Gastroesophageal sphincter (tissue), 4 donors: ENCODE data around the gene FCHO1. TPM values are rescaled to one million over a fixed set of nuclear protein-coding genes. Genes with fewer than 3 reads are reported as not detected.

Experiments
- ATAC-seq: fragments of 150-250 bp; one replicate; pipeline ENCODE4 v1.9.1; 2016; ENCODE audit warnings: mild to moderate bottlenecking, moderate library complexity
- H3K27ac ChIP-seq, 4 donors: fragments of 200-600 bp; sonication (generic) in 3 of 4; 1 replicate in 3 of 4; 2 replicates in 1 of 4; pipeline ENCODE4 v1.5.1; 2016 to 2019
- H3K27me3 ChIP-seq: fragments of 200-600 bp; sonication (generic); one replicate; pipeline ENCODE4 v1.5.1; 2019
- H3K36me3 ChIP-seq, 2 donors: fragments of 200-600 bp; sonication (generic); one replicate each; pipeline ENCODE4 v1.5.1; 2019; ENCODE audit warnings: control low read depth in 1 of 2
- H3K4me1 ChIP-seq, 3 donors: fragments of 200-600 bp; sonication (generic); 1 replicate in 2 of 3; 2 replicates in 1 of 3; pipeline ENCODE4 v1.5.1; 2016 to 2019; ENCODE audit warnings: control low read depth in 2 of 3
- H3K4me3 ChIP-seq, 2 donors: fragments of 200-600 bp; sonication (generic); one replicate each; pipeline ENCODE4 v1.5.1; 2019; ENCODE audit warnings: mild to moderate bottlenecking in 1 of 2, moderate library complexity in 1 of 2
- H3K9me3 ChIP-seq, 3 donors: fragments of 200-600 bp; sonication (generic); one replicate each; pipeline ENCODE4 v1.5.1; 2017 to 2019; ENCODE audit warnings: control low read depth in 2 of 3
- EP300 ChIP-seq: sonication (generic); formaldehyde crosslinking; IDR thresholded peaks from one replicate; pipeline ENCODE4 v1.6.1; 2017; ENCODE audit warnings: antibody characterized with exemption, mild to moderate bottlenecking
- POLR2A ChIP-seq, 2 donors: fragments of 450-650 bp; IDR thresholded peaks; one replicate each; pipeline ENCODE4 v1.6.1; 2017; ENCODE audit warnings: antibody characterized with exemption in 2 of 2, mild to moderate bottlenecking in 2 of 2, moderate library complexity in 1 of 2
- POLR2AphosphoS5 ChIP-seq: sonication (generic); formaldehyde crosslinking; IDR thresholded peaks from one replicate; pipeline ENCODE4 v1.6.1; 2017; ENCODE audit warnings: antibody characterized with exemption
- WGBS, 2 donors: methylation state at CpG; one replicate each; pipeline ENCODE4 v1.1.5; 2018; ENCODE audit warnings: low coverage in 1 of 2; 5-methylcytosine and 5-hydroxymethylcytosine counted together
- total RNA-seq, 4 donors: library from RNA; depleted of rRNA; stranded (reverse); fragments of >200 nt; gene quantifications; one replicate each; pipeline ENCODE4 v1.1.0, GENCODE V29; 2016
- TF ChIP-seq, protein P1 (sequence below), 4 experiments: fragments of 200-600 bp in 2 of 4; fragments of 450-650 bp in 2 of 4; sonication (generic) in 1 of 4; IDR thresholded peaks; one replicate each; pipeline ENCODE4 v1.5.1; 2017 to 2019; ENCODE audit warnings: antibody characterized with exemption in 4 of 4, mild to moderate bottlenecking in 2 of 4, moderate library complexity in 2 of 4

The FCHO1 gene
- total RNA-seq, 4 donors from 2014 or later, result 1.1 to 4.1 (median 3.2) TPM

DNA sequence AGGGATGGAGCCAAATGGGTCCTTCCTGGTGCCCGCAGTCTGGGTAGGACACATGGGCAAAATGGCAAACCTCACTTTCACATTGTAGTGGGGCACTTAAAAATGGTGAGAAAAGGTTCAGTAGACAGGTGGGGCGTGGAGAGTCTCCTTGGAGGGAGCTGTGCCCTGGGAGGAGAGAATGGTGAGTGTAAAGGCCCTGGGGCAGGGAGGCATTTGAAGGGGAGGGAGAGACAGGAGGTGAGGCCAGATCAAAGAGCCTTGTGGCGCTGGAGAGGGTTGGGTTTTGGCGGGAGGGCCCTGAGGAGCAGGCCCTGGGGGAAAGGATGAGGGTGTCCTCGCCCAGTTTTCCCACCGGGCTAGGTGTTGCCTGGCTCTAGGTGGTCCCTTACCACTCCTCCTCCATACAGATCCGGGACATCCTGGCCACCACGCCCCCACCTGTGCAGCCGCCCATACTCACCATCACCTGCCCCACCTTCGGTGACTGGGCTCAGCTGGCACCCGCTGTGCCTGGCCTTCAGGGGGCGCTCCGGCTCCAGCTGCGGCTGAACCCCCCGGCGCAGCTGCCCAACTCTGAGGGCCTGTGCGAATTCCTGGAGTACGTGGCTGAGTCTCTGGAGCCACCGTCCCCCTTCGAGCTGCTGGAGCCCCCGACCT lies 25.7 kb upstream of the FCHO1 start:
- H3K4me1 ChIP-seq, result peaks cover 0 to 39% (median 21%) of the 10 kb centered on the region in 3 donors
- no peak overlapping the region for H3K27ac ChIP-seq
- peaks cover 0 to 82% of the 10 kb centered on the region in 2 donors for H3K36me3 ChIP-seq
- TF ChIP-seq POLR2AphosphoS5 (no peak), EP300 (no peak), POLR2A (IDR thresholded peaks at IDR 0.05) (no peak)
- TF ChIP-seq, protein P1, sequence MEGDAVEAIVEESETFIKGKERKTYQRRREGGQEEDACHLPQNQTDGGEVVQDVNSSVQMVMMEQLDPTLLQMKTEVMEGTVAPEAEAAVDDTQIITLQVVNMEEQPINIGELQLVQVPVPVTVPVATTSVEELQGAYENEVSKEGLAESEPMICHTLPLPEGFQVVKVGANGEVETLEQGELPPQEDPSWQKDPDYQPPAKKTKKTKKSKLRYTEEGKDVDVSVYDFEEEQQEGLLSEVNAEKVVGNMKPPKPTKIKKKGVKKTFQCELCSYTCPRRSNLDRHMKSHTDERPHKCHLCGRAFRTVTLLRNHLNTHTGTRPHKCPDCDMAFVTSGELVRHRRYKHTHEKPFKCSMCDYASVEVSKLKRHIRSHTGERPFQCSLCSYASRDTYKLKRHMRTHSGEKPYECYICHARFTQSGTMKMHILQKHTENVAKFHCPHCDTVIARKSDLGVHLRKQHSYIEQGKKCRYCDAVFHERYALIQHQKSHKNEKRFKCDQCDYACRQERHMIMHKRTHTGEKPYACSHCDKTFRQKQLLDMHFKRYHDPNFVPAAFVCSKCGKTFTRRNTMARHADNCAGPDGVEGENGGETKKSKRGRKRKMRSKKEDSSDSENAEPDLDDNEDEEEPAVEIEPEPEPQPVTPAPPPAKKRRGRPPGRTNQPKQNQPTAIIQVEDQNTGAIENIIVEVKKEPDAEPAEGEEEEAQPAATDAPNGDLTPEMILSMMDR (IDR thresholded peaks at IDR 0.05), result no peak
- H3K4me3 ChIP-seq, result no peak overlapping the region
- WGBS, 2 donors, result 83% methylated on average over 5 of the region's 21 CpGs; no CpG with 5 or more reads in 1 of the 2 donors
- no peak for ATAC-seq
- H3K9me3 ChIP-seq, result no peaks in the 10 kb centered on the region
- H3K27me3 ChIP-seq, result no peaks in the 10 kb centered on the region

DNA sequence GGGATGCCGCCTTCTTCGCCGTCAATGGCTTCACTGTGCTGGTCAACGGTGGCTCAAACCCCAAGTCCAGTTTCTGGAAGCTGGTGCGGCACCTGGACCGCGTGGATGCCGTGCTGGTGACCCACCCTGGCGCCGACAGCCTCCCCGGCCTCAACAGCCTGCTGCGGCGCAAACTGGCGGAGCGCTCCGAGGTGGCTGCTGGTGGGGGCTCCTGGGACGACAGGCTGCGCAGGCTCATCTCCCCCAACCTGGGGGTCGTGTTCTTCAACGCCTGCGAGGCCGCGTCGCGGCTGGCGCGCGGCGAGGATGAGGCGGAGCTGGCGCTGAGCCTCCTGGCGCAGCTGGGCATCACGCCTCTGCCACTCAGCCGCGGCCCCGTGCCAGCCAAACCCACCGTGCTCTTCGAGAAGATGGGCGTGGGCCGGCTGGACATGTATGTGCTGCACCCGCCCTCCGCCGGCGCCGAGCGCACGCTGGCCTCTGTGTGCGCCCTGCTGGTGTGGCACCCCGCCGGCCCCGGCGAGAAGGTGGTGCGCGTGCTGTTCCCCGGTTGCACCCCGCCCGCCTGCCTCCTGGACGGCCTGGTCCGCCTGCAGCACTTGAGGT lies 25.0 kb upstream of the FCHO1 start:
- ATAC-seq, result no peak
- H3K36me3 ChIP-seq, result peaks cover 0 to 89% of the 10 kb centered on the region in 2 donors
- H3K27ac ChIP-seq, result no peak overlapping the region
- peaks cover 0 to 32% (median 14%) of the 10 kb centered on the region in 3 donors for H3K4me1 ChIP-seq
- WGBS, 2 donors, result 95% methylated on average over 4 of the region's 59 CpGs; no CpG with 5 or more reads in 1 of the 2 donors
- H3K27me3 ChIP-seq, result no peaks in the 10 kb centered on the region
- no peak for TF ChIP-seq POLR2AphosphoS5
- TF ChIP-seq, protein P1 (IDR thresholded peaks at IDR 0.05), result no peak
- TF ChIP-seq POLR2A (IDR thresholded peaks at IDR 0.05), result no peak
- TF ChIP-seq EP300, result no peak
- H3K9me3 ChIP-seq, result no peaks in the 10 kb centered on the region
- no peak overlapping the region for H3K4me3 ChIP-seq

DNA sequence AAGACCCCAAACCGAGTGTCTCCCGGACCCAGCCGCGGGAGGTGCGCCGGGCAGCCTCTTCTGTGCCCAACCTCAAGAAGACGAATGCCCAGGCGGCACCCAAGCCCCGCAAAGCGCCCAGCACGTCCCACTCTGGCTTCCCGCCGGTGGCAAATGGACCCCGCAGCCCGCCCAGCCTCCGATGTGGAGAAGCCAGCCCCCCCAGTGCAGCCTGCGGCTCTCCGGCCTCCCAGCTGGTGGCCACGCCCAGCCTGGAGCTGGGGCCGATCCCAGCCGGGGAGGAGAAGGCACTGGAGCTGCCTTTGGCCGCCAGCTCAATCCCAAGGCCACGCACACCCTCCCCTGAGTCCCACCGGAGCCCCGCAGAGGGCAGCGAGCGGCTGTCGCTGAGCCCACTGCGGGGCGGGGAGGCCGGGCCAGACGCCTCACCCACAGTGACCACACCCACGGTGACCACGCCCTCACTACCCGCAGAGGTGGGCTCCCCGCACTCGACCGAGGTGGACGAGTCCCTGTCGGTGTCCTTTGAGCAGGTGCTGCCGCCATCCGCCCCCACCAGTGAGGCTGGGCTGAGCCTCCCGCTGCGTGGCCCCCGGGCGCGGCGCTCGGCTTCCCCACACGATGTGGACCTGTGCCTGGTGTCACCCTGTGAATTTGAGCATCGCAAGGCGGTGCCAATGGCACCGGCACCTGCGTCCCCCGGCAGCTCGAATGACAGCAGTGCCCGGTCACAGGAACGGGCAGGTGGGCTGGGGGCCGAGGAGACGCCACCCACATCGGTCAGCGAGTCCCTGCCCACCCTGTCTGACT lies 24.1 kb upstream of the FCHO1 start:
- no peak for ATAC-seq
- peaks cover 0 to 97% of the 10 kb centered on the region in 2 donors for H3K36me3 ChIP-seq
- H3K27ac ChIP-seq, result no peak overlapping the region

DNA sequence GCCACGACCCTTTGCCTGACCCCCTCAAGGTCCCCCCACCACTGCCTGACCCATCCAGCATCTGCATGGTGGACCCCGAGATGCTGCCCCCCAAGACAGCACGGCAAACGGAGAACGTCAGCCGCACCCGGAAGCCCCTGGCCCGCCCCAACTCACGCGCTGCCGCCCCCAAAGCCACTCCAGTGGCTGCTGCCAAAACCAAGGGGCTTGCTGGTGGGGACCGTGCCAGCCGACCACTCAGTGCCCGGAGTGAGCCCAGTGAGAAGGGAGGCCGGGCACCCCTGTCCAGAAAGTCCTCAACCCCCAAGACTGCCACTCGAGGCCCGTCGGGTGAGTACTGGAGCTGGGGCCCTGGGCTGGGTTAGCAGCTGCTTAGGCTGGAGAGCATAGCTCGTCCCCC lies 23.4 kb upstream of the FCHO1 start:
- no peaks in the 10 kb centered on the region for H3K9me3 ChIP-seq
- ATAC-seq, result no peak
- TF ChIP-seq EP300 (no peak), POLR2A (IDR thresholded peaks at IDR 0.05) (no peak), POLR2AphosphoS5 (no peak)
- TF ChIP-seq, protein P1 (IDR thresholded peaks at IDR 0.05), result no peak
- no peak overlapping the region for H3K4me3 ChIP-seq
- H3K36me3 ChIP-seq, result peaks cover 0 to 100% of the 10 kb centered on the region in 2 donors
- H3K27ac ChIP-seq, result no peak overlapping the region
- H3K4me1 ChIP-seq, result peaks cover 0 to 16% (median 0%) of the 10 kb centered on the region in 3 donors
- H3K27me3 ChIP-seq, result no peaks in the 10 kb centered on the region
- WGBS, 2 donors, result 80% methylated on average over 1 of the region's 19 CpGs; no CpG with 5 or more reads in 1 of the 2 donors

More for the DNA sequence above, 24.1 kb upstream of the FCHO1 start:
- no CpG with 5 or more reads among the region's 62 CpGs for WGBS, 2 donors
- TF ChIP-seq POLR2A (IDR thresholded peaks at IDR 0.05) (no peak), EP300 (no peak), POLR2AphosphoS5 (no peak)
- TF ChIP-seq, protein P1 (IDR thresholded peaks at IDR 0.05), result no peak
- Histone ChIP-seq H3K9me3 (no peaks in the 10 kb centered on the region), H3K4me1 (peaks cover 0 to 23% (median 5%) of the 10 kb centered on the region in 3 donors), H3K4me3 (no peak overlapping the region), H3K27me3 (no peaks in the 10 kb centered on the region)
